K562 (cell line): ENCODE data around the gene S100A2. TPM values are rescaled to one million over a fixed set of nuclear protein-coding genes. Genes with fewer than 3 reads are reported as not detected.

ENCODE experiments used
- ATAC-seq: fragments of 200-7000 bp; cut with Tn5 transposase; 3 replicates; pipeline ENCODE4 v1.9.1; 2020; ENCODE audit warnings: moderate library complexity
- BruUV-seq: library from RNA; stranded (reverse); fragments of 400-500 nt; replicated peaks from 2 replicates; lab custom pipeline; 2021; lab: Mats Ljungman, UMichigan
- CTCF ChIA-PET: fragments of 300-600 bp; formaldehyde crosslinking; extraction: SDS; loops from one replicate; lab custom pipeline; 2021; ENCODE audit warnings: low intra/inter-chr PET ratio; lab: Yijun Ruan, JAX
- POLR2A ChIA-PET: fragments of 300-600, 350-650 bp; sonication (Branson Sonifier 250); formaldehyde crosslinking; extraction: SDS; loops from one replicate; lab custom pipeline; 2021; ENCODE audit warnings: antibody characterized with exemption, inconsistent platforms; lab: Yijun Ruan, JAX
- DNase-seq, 4 experiments: peaks; one replicate each; pipeline versions ENCODE4 v3.0.0 to v3.0.0-alpha.2; 2011 to 2018; ENCODE audit warnings: low spot score in 3 of 4, mixed read lengths in 3 of 4; ENCODE audit errors: extremely low read depth in 1 of 4
- FAIRE-seq: peaks from 2 replicates; lab custom pipeline; 2011; peaks lifted over from hg19 to GRCh38; lab: Jason Lieb, UNC
- H2AFZ ChIP-seq: 2 replicates; pipeline ENCODE4 v1.6.0; 2011; ENCODE audit warnings: low read depth, low read length, control low read depth, inconsistent platforms
- H3K27ac ChIP-seq: fragments of 200-600 bp; 3 replicates; pipeline ENCODE4 v1.8.0; 2011; ENCODE audit warnings: low read depth, mild to moderate bottlenecking, control low read depth, inconsistent platforms, low read length, moderate library complexity, mixed read lengths; ENCODE audit errors: extremely low read depth
- H3K27me3 ChIP-seq, 2 experiments: fragments of 300-600 bp in 1 of 2; 2 replicates in 1 of 2; 3 replicates in 1 of 2; pipeline versions ENCODE4 v1.6.0 to v1.8.0; 2011; ENCODE audit warnings: inconsistent platforms in 2 of 2, low read length in 2 of 2, mild to moderate bottlenecking in 1 of 2, mixed read lengths in 1 of 2, moderate library complexity in 1 of 2; ENCODE audit not compliant: control insufficient read depth in 2 of 2, insufficient read depth in 2 of 2
- H3K36me3 ChIP-seq: fragments of 300-600 bp; 3 replicates; pipeline ENCODE4 v1.8.0; 2011; ENCODE audit warnings: mild to moderate bottlenecking, low read length, inconsistent platforms; ENCODE audit not compliant: control insufficient read depth, insufficient read depth
- H3K4me1 ChIP-seq, 2 experiments: fragments of 200-600 bp in 1 of 2; replicated peaks in 1 of 2; 2 replicates in 1 of 2; 3 replicates in 1 of 2; pipeline versions ENCODE4 v1.5.1 to v1.8.0; 2011; ENCODE audit warnings: inconsistent platforms in 2 of 2, low read length in 2 of 2, mild to moderate bottlenecking in 1 of 2, mixed read lengths in 1 of 2, moderate library complexity in 1 of 2; ENCODE audit not compliant: control insufficient read depth in 2 of 2, insufficient read depth in 2 of 2
- H3K4me2 ChIP-seq: 2 replicates; pipeline ENCODE4 v1.6.1; 2011; ENCODE audit warnings: low read length, control low read depth, inconsistent platforms, mixed read lengths; ENCODE audit not compliant: insufficient read depth
- H3K4me3 ChIP-seq: fragments of 200-600 bp; sonication (generic), shearing (Covaris generic); 2 replicates; pipeline ENCODE4 v1.5.1; 2016; ENCODE audit warnings: control low read depth, inconsistent platforms
- H3K79me2 ChIP-seq: fragments of 200-600 bp; 3 replicates; pipeline ENCODE4 v1.8.0; 2011; ENCODE audit warnings: low read length, inconsistent platforms; ENCODE audit not compliant: control insufficient read depth, insufficient read depth
- H3K9ac ChIP-seq, 2 experiments: 2 replicates each; pipeline versions ENCODE4 v1.6.0 to v1.6.1; 2011; ENCODE audit warnings: low read depth in 2 of 2, low read length in 2 of 2, control low read depth in 1 of 2, inconsistent platforms in 1 of 2, mild to moderate bottlenecking in 1 of 2, mixed read lengths in 1 of 2; ENCODE audit not compliant: insufficient read depth in 1 of 2
- H3K9me1 ChIP-seq: one replicate; pipeline ENCODE4 v1.6.0; 2011; ENCODE audit warnings: inconsistent platforms, mild to moderate bottlenecking, low read length, moderate library complexity; ENCODE audit not compliant: control insufficient read depth, insufficient read depth
- H3K9me3 ChIP-seq: replicated peaks from 2 replicates; pipeline ENCODE4 v1.5.1; 2011; ENCODE audit warnings: low read depth, low read length, inconsistent platforms; ENCODE audit not compliant: control insufficient read depth, insufficient read depth
- H4K20me1 ChIP-seq: replicated peaks from 2 replicates; pipeline ENCODE4 v1.6.1; 2011; ENCODE audit warnings: low read length, inconsistent platforms, mixed read lengths; ENCODE audit not compliant: control insufficient read depth, insufficient read depth
- ASH1L ChIP-seq: fragments of 450-650 bp; IDR thresholded peaks from 2 replicates; pipeline ENCODE4 v1.6.1; 2018; ENCODE audit warnings: borderline replicate concordance, mild to moderate bottlenecking, low read depth; ENCODE audit not compliant: partially characterized antibody
- CHCHD3 ChIP-seq: fragments of 250-450 bp; sonication (Bioruptor Pico); IDR thresholded peaks from 2 replicates; pipeline ENCODE4 v2.1.2; 2022; ENCODE audit warnings: mild to moderate bottlenecking
- CTBP1 ChIP-seq: fragments of 450-650 bp; IDR thresholded peaks from 2 replicates; pipeline ENCODE4 v1.6.1; 2016; ENCODE audit warnings: borderline replicate concordance
- FOXM1 ChIP-seq, 2 experiments: fragments of 450-650 bp in 1 of 2; sonication (generic) in 1 of 2; formaldehyde crosslinking in 1 of 2; IDR thresholded peaks; 2 replicates each; pipeline versions ENCODE4 v1.6.1 to v1.9.0; 2017 to 2022; ENCODE audit warnings: low read depth in 2 of 2, mild to moderate bottlenecking in 2 of 2, missing genetic modification reagents in 1 of 2, moderate library complexity in 1 of 2
- HINFP ChIP-seq: fragments of 450-650 bp; conservative IDR thresholded peaks from 2 replicates; pipeline ENCODE4 v1.6.1; 2016; ENCODE audit warnings: missing genetic modification characterization, low read depth, mild to moderate bottlenecking, control low read depth, missing compliant biosample characterization
- ILK ChIP-seq: fragments of 450-650 bp; IDR thresholded peaks from 2 replicates; pipeline ENCODE4 v1.6.1; 2016; ENCODE audit warnings: missing genetic modification characterization, low read depth, mild to moderate bottlenecking, missing compliant biosample characterization, moderate library complexity, borderline replicate concordance
- NFATC3 ChIP-seq: fragments of 450-650 bp; IDR thresholded peaks from 2 replicates; pipeline ENCODE4 v1.6.1; 2017; ENCODE audit warnings: mild to moderate bottlenecking
- PHF20 ChIP-seq: fragments of 450-650 bp; IDR thresholded peaks from 2 replicates; pipeline ENCODE4 v1.6.1; 2018; ENCODE audit not compliant: partially characterized antibody
- RB1 ChIP-seq: fragments of 450-650 bp; IDR thresholded peaks from 2 replicates; pipeline ENCODE4 v1.6.1; 2017; ENCODE audit warnings: low read depth, mild to moderate bottlenecking
- SRSF3 ChIP-seq: fragments of 200-400 bp; formaldehyde crosslinking; IDR thresholded peaks from 2 replicates; pipeline ENCODE4 v1.6.1; 2016; ENCODE audit warnings: mild to moderate bottlenecking, low read length, moderate library complexity; ENCODE audit not compliant: insufficient read depth
- STAT5B ChIP-seq: fragments of 250-450 bp; sonication (Bioruptor Pico); IDR thresholded peaks from 2 replicates; pipeline ENCODE4 v1.8.0; 2021; ENCODE audit warnings: mild to moderate bottlenecking, inconsistent platforms
- TSC22D4 ChIP-seq: fragments of 450-650 bp; IDR thresholded peaks from 2 replicates; pipeline ENCODE4 v1.6.1; 2016; ENCODE audit warnings: missing genetic modification characterization, missing biosample characterization, control low read depth
- U2AF2 ChIP-seq: fragments of 200-400 bp; formaldehyde crosslinking; optimal IDR thresholded peaks from 2 replicates; pipeline ENCODE3; 2017; ENCODE audit warnings: low read depth, mild to moderate bottlenecking, low read length
- ZBTB5 ChIP-seq: fragments of 450-650 bp; IDR thresholded peaks from 2 replicates; pipeline ENCODE4 v1.6.1; 2017; ENCODE audit warnings: antibody characterized with exemption
- ZNF76 ChIP-seq: fragments of 250-450 bp; sonication (Bioruptor Pico); IDR thresholded peaks from 2 replicates; pipeline ENCODE4 v1.4.0; 2020; ENCODE audit warnings: mild to moderate bottlenecking, moderate library complexity, borderline replicate concordance
- WGBS: fragments of 100-300 bp; shearing (Covaris generic); methylation state at CpG from one replicate; pipeline ENCODE4 v1.1.6; 2016; ENCODE audit warnings: low coverage, mixed read lengths; ENCODE audit not compliant: insufficient coverage; ENCODE audit errors: missing lambda C conversion rate; 5-methylcytosine and 5-hydroxymethylcytosine counted together
- in situ Hi-C: fragments of 300-500 bp; cut with MboI; formaldehyde crosslinking; loops from 4 replicates; pipeline ENCODE4 v1.15.0; 2018; ENCODE audit warnings: inconsistent platforms, mixed read lengths
- intact Hi-C: fragments of 100-400 bp; cut with micrococcal nuclease; formaldehyde crosslinking; loops from 2 replicates; pipeline ENCODE4 v1.14.2; 2022
- polyA plus RNA-seq, 8 experiments: library from polyadenylated mRNA; depleted of rRNA in 4 of 8; stranded (reverse) in 5 of 8; unstranded in 3 of 8; fragments of >200 nt; fragmentation: Nextera tagmentation in 2 of 8; fragmentation: Illumina TruSeq in 1 of 8; extraction: Ambion mirVana in 2 of 8; extraction: Trizol in 1 of 8; gene quantifications; 2 replicates each; pipeline versions ENCODE4 v1.2.1 to v1.2.3, GENCODE V29; 2011 to 2014; ENCODE audit warnings: inconsistent platforms in 1 of 8, missing spikeins in 1 of 8
- total RNA-seq, 7 experiments: library from RNA; depleted of rRNA in 6 of 7; stranded (reverse); fragments of >200 nt in 6 of 7; fragmentation: Illumina TruSeq in 2 of 7; extraction: Trizol in 2 of 7; gene quantifications; 2 replicates each; pipeline versions ENCODE4 v1.2.1 to v1.2.3, GENCODE V29; 2011 to 2021; ENCODE audit warnings: low replicate concordance in 1 of 7

Gene S100A2
- total and polyA plus RNA-seq, 9 of the 15 experiments (the other 6 are each of a cell fraction or from before 2014, with no cell fraction given) = 0.28 to 0.65 (median 0.44) TPM; not detected in 4

- no TSS peak for BruUV-seq
- Histone ChIP-seq H3K9me3 (no peaks in the 10 kb centered on the region), H3K36me3 (no peaks in the 10 kb centered on the region), H3K9ac (peak overlapping the region; percentile 60 to 89; a peak in 3 of 4 replicates), H3K27me3 (no peaks in the 10 kb centered on the region), H3K79me2 (no peaks in the 10 kb centered on the region), H3K4me3 (no peak overlapping the region), H3K27ac (peak overlapping the region; percentile 95), H2AFZ (peak overlapping the region; percentile 91), H4K20me1 (no peaks in the 10 kb centered on the region), H3K4me2 (peak overlapping the region; percentile 62), H3K9me1 (peaks cover 9% of the 10 kb centered on the region), H3K4me1 (peaks cover 37 to 38% of the 10 kb centered on the region in 2 experiments)
- DNase-seq (peak; percentile 93 to 97 (median 96)), FAIRE-seq (peak; percentile 91), ATAC-seq (peak; percentile 89)
- intact Hi-C loops = loop anchor here (5.0 kb wide), 1 partner anchor 181 kb away; no protein-coding TSS in a partner anchor
- in situ Hi-C loops = loop anchor here (5.0 to 10.0 kb wide), 2 partner anchors 34 to 52 kb away; no protein-coding TSS in a partner anchor
- POLR2A ChIA-PET = interaction anchor here (0.5 to 1.2 kb wide), 4 partner anchors 37 to 1435 kb away, joined by 3 to 6 read pairs (median 4); partner anchors contain the start of gene S100A1
- CTCF ChIA-PET = interaction anchor here (5.0 kb wide), 1 partner anchor 56 kb away, joined by 58 read pairs; no protein-coding TSS in a partner anchor
- 36% methylated on average over 15 of the region's 16 CpGs for WGBS
- TF ChIP-seq U2AF2 (no peak), TSC22D4 (tag) (no peak), CTBP1 (peak; percentile 94), CHCHD3 (0 out of 2 replicates have a peak, but pooled peaks have one; percentile 48), NFATC3 (no peak), ZBTB5 (no peak), ZNF76 (CRISPR knock-in tag) (no peak), FOXM1 (IDR thresholded peaks at IDR 0.05; ENCODE audit: low read depth) (no peak), FOXM1 (CRISPR knock-in tag; IDR thresholded peaks at IDR 0.05; ENCODE audit: low read depth) (no peak), SRSF3 (no peak), PHF20 (peak; percentile 31), HINFP (peak; percentile 17; the same call in 1 of the 2 replicates), STAT5B (CRISPR knock-in tag) (no peak), ASH1L (no peak), RB1 (peak; percentile 23; the same call in 1 of the 2 replicates), ILK (tag) (no peak)
Measured at GRCh38 chr1:153566414-153567371, 1.0 kb upstream of the S100A2 start.
